ENCODE data around the gene ALK.

Gene ALK

GRCh38 chr2:29706171-29706720 is 215.1 kb downstream of the ALK start:
- no peak for DNase-seq

- DNase-seq: no peak
Measured at GRCh38 chr2:29705616-29706015, 215.8 kb downstream of the ALK start.

- no peak for DNase-seq
Measured at GRCh38 chr2:29703336-29703735, 218.1 kb downstream of the ALK start.

- no peak for DNase-seq
Measured at GRCh38 chr2:29702276-29702675, 219.1 kb downstream of the ALK start.

- DNase-seq: no peak
Measured at GRCh38 chr2:29700560-29700959, 220.8 kb downstream of the ALK start.

- DNase-seq: no peak
Measured at GRCh38 chr2:29699045-29699444, 222.3 kb downstream of the ALK start.

GRCh38 chr2:29698216-29698615 is 223.2 kb downstream of the ALK start:
- DNase-seq: no peak

GRCh38 chr2:29697715-29698114 is 223.7 kb downstream of the ALK start:
- DNase-seq: no peak

- DNase-seq: no peak
Measured at GRCh38 chr2:29697181-29697580, 224.2 kb downstream of the ALK start.

- DNase-seq: no peak
Measured at GRCh38 chr2:29694741-29695140, 226.6 kb downstream of the ALK start.

GRCh38 chr2:29691391-29691950 is 229.9 kb downstream of the ALK start:
- no peak for DNase-seq

- DNase-seq: no peak
Measured at GRCh38 chr2:29689666-29690065, 231.7 kb downstream of the ALK start.

- DNase-seq: no peak
Measured at GRCh38 chr2:29688429-29688828, 233.0 kb downstream of the ALK start.

GRCh38 chr2:29687121-29687520 is 234.3 kb downstream of the ALK start:
- no peak for DNase-seq

GRCh38 chr2:29676886-29677453 is 244.4 kb downstream of the ALK start:
- no peak for DNase-seq

- DNase-seq: no peak
Measured at GRCh38 chr2:29664578-29664977, 256.8 kb downstream of the ALK start.

GRCh38 chr2:29663268-29663667 is 258.1 kb downstream of the ALK start:
- no peak for DNase-seq

GRCh38 chr2:29662861-29663260 is 258.5 kb downstream of the ALK start:
- DNase-seq: no peak

GRCh38 chr2:29660201-29660600 is 261.2 kb downstream of the ALK start:
- DNase-seq: no peak

GRCh38 chr2:29659178-29659577 is 262.2 kb downstream of the ALK start:
- no peak for DNase-seq

- DNase-seq: no peak
Measured at GRCh38 chr2:29657674-29658073, 263.7 kb downstream of the ALK start.

- DNase-seq: no peak
Measured at GRCh38 chr2:29655391-29656086, 265.8 kb downstream of the ALK start.

- no peak for DNase-seq
Measured at GRCh38 chr2:29650631-29651097, 270.7 kb downstream of the ALK start.

GRCh38 chr2:29644949-29645348 is 276.4 kb downstream of the ALK start:
- DNase-seq: no peak
